Left lung (tissue), 10 donors: ENCODE data around the gene DIP2C. TPM values are rescaled to one million over a fixed set of nuclear protein-coding genes. Genes with fewer than 3 reads are reported as not detected.

ENCODE experiments used
- ATAC-seq: fragments of 200-7000 bp; cut with Tn5 transposase; one replicate; pipeline ENCODE4 v1.9.1; 2020; ENCODE audit warnings: moderate library complexity
- DNase-seq, 4 donors: peaks; one replicate each; pipeline ENCODE4 v3.0.0-alpha.2; 2013 to 2020
- H3K27ac ChIP-seq, 2 donors: fragments of 200-600 bp; sonication (generic) in 1 of 2; one replicate each; pipeline versions ENCODE4 v1.5.0 to v1.8.0; 2020 to 2021
- H3K27me3 ChIP-seq, 2 donors: fragments of 200-600 bp; sonication (generic) in 1 of 2; one replicate each; pipeline versions ENCODE4 v1.5.0 to v1.8.0; 2020 to 2021
- H3K36me3 ChIP-seq, 2 donors: fragments of 200-600 bp; sonication (generic) in 1 of 2; one replicate each; pipeline versions ENCODE4 v1.5.0 to v1.8.0; 2020 to 2021
- H3K4me1 ChIP-seq, 2 donors: fragments of 200-600 bp; one replicate each; pipeline ENCODE4 v1.8.0; 2021
- H3K4me3 ChIP-seq, 2 donors: fragments of 200-600 bp; sonication (generic) in 1 of 2; one replicate each; pipeline versions ENCODE4 v1.5.0 to v1.8.0; 2020 to 2021; ENCODE audit warnings: mild to moderate bottlenecking in 1 of 2
- H3K9me3 ChIP-seq, 2 donors: fragments of 200-600 bp; sonication (generic) in 1 of 2; one replicate each; pipeline versions ENCODE4 v1.5.0 to v1.8.0; 2020 to 2021
- intact Hi-C, 2 donors: fragments of 100-400 bp; cut with DNase I; formaldehyde crosslinking; loops; one replicate each; pipeline versions ENCODE4 v1.11.2 to v1.14.2; 2022
- polyA plus RNA-seq, 6 donors: library from polyadenylated mRNA; unstranded; fragments of 120-200 nt; gene quantifications; one replicate each; pipeline ENCODE4 v1.2.1, GENCODE V29; 2013; ENCODE audit not compliant: insufficient read length in 6 of 6
- total RNA-seq, 2 donors: library from RNA; stranded (reverse); fragmentation: NEBNext Ultra II Directional; extraction: Animal tissue kit (Norgen Biotek cat#: 25700); gene quantifications; one replicate each; pipeline ENCODE4 v1.2.1, GENCODE V29; 2021
- TF ChIP-seq, protein P1 (sequence below), 2 donors: fragments of 200-600 bp; sonication (generic) in 1 of 2; IDR thresholded peaks; one replicate each; pipeline versions ENCODE4 v1.5.0 to v1.8.0; 2021; ENCODE audit warnings: antibody characterized with exemption in 2 of 2
- donor health status: DM: no; HTN: yes; CAD: no.
- donor health status: DM: no; HTN: no; CAD: no.

DIP2C gene
- total and polyA plus RNA-seq, 8 donors: 10.5 to 22.5 (median 19.5) TPM

DNA sequence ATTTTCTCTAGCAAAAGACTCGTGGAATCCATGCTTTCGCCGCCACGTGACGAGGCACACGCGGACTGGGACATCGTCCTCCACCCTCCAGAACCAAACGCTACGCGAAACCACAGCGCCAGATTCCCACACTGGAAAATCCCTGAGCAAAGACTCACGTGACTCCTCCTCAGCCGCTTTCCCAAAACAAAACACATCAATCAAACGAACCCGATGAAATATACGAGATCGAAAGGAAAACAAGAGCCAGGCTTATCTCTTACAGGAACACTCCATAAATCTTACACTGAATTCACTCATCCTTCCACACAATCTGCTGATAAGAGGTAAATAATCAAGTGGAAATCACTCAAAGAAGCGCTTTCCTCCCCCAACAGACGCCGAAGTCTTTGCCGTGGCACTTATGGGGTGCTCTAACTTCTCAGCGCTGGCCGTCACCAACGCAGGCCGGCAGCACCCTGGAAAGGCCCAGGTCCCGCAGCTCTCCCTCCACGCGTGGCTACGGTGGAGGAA is 23.8 kb downstream of the DIP2C start:
- Histone ChIP-seq H3K27ac (peak overlapping the region in 1 of 2 donors; percentile 53), H3K4me1 (no peaks in the 10 kb centered on the region), H3K4me3 (peak overlapping the region; percentile 22), H3K36me3 (no peaks in the 10 kb centered on the region), H3K27me3 (no peaks in the 10 kb centered on the region), H3K9me3 (peaks cover 0 to 3% of the 10 kb centered on the region in 2 donors)
- intact Hi-C loops: no loop called here
- ATAC-seq (peak; percentile 64), DNase-seq (peak in 3 of 4 donors; percentile 57 to 70 (median 57))
- TF ChIP-seq, protein P1, sequence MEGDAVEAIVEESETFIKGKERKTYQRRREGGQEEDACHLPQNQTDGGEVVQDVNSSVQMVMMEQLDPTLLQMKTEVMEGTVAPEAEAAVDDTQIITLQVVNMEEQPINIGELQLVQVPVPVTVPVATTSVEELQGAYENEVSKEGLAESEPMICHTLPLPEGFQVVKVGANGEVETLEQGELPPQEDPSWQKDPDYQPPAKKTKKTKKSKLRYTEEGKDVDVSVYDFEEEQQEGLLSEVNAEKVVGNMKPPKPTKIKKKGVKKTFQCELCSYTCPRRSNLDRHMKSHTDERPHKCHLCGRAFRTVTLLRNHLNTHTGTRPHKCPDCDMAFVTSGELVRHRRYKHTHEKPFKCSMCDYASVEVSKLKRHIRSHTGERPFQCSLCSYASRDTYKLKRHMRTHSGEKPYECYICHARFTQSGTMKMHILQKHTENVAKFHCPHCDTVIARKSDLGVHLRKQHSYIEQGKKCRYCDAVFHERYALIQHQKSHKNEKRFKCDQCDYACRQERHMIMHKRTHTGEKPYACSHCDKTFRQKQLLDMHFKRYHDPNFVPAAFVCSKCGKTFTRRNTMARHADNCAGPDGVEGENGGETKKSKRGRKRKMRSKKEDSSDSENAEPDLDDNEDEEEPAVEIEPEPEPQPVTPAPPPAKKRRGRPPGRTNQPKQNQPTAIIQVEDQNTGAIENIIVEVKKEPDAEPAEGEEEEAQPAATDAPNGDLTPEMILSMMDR (IDR thresholded peaks at IDR 0.05): no peak

DNA sequence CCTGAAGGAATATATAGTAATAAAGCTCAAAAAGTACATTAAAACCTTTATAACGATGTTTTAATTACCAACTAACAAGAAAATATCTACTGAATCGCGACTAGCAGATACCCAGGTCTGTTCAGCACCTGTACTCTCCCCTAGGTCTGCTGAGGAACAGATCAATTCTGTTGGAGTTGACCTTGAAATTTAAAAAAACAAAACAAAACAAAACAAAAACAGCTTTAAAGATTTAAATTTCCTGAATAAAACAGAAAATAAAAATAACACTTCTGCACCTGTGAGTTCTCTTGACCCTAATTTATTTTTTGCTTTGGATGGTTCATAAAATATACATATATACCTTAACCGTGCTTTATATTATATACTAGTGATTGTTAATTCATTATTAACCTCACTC is 24.6 kb downstream of the DIP2C start:
- Histone ChIP-seq H3K4me3 (no peak overlapping the region), H3K36me3 (no peaks in the 10 kb centered on the region), H3K9me3 (no peaks in the 10 kb centered on the region), H3K27ac (peak overlapping the region in 1 of 2 donors; percentile 53), H3K27me3 (no peaks in the 10 kb centered on the region), H3K4me1 (no peaks in the 10 kb centered on the region)
- TF ChIP-seq, protein P1 (IDR thresholded peaks at IDR 0.05): no peak
- intact Hi-C loops: no loop called here
- ATAC-seq: no peak
- DNase-seq: no peak

DNA sequence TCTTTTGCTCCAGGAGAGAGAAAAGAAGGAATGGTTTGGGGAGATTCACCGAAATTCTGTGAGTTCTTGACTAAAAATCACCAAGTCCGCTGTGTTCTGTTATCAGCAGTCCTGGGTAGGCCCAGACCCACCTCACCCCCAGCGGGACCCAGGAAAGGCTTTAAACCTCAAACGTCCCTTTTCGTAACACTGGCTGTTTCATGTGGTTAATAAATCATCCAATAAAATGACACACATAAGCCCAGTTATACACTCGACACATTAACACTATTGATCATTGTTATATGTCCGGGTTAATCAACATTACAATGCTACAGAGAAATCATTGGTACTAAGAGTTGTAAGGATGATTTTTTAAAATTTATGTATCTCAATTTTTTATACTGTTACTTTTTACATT is 25.2 kb downstream of the DIP2C start:
- TF ChIP-seq, protein P1 (IDR thresholded peaks at IDR 0.05): no peak
- H3K4me1 ChIP-seq: peaks cover 2 to 4% of the 10 kb centered on the region in 2 donors
- no peak for DNase-seq
- H3K36me3 ChIP-seq: no peaks in the 10 kb centered on the region
- H3K4me3 ChIP-seq: no peak overlapping the region
- H3K27me3 ChIP-seq: no peaks in the 10 kb centered on the region
- no peak overlapping the region for H3K27ac ChIP-seq
- intact Hi-C loops: no loop called here
- H3K9me3 ChIP-seq: no peaks in the 10 kb centered on the region
- no peak for ATAC-seq

DNA sequence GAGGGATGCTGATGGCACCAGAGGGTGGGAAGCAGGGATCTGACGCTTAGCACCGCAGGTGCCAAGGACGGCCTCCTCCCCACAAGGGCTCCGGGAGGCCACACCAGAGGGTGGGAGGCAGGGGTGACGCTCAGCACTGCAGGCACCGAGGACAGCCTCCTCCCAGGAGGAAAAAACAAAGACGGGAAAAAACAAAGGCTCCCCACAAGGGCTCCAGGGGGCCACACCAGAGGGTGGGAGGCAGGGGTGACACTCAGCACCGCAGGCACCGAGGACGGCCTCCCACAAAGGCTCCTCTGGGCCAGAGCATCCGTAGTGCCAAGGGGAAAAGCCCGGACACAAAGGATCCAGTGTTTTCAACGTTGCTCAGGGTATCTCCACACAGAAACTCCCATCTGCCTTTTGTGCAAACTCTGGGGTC is 25.6 kb downstream of the DIP2C start:
- Histone ChIP-seq H3K4me1 (peaks cover 2 to 6% of the 10 kb centered on the region in 2 donors), H3K36me3 (no peaks in the 10 kb centered on the region), H3K4me3 (no peak overlapping the region), H3K9me3 (no peaks in the 10 kb centered on the region), H3K27ac (no peak overlapping the region), H3K27me3 (no peaks in the 10 kb centered on the region)
- intact Hi-C loops: no loop called here
- ATAC-seq: no peak
- DNase-seq: no peak
- TF ChIP-seq, protein P1 (IDR thresholded peaks at IDR 0.05): no peak

DNA sequence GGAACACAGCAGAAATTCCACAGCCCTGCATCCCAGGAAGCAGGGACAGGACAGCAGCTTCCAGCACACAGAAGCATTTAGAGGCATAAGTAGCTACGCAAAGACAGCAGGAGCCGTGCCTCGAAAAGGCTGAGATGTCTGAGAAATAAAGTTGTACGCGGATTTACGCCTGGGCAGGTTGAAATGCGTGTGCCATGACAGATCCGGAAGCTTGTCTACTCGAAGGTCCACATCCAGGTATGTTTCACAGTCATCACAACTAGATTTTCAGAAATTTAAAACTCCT is 26.1 kb downstream of the DIP2C start:
- no peaks in the 10 kb centered on the region for H3K9me3 ChIP-seq
- H3K4me1 ChIP-seq: peaks cover 2 to 6% of the 10 kb centered on the region in 2 donors
- no peak overlapping the region for H3K4me3 ChIP-seq
- TF ChIP-seq, protein P1 (IDR thresholded peaks at IDR 0.05): no peak
- intact Hi-C loops: no loop called here
- no peak for ATAC-seq
- DNase-seq: no peak
- H3K36me3 ChIP-seq: no peaks in the 10 kb centered on the region
- no peak overlapping the region for H3K27ac ChIP-seq
- H3K27me3 ChIP-seq: no peaks in the 10 kb centered on the region
